Measurements from ENCODE around the gene UTP25.
"Not testable (repeated sequence)": the region's sequence is repeated elsewhere in the genome, so short reads cannot be mapped to it uniquely, and the experiment has no call there.

UTP25 gene, protein sequence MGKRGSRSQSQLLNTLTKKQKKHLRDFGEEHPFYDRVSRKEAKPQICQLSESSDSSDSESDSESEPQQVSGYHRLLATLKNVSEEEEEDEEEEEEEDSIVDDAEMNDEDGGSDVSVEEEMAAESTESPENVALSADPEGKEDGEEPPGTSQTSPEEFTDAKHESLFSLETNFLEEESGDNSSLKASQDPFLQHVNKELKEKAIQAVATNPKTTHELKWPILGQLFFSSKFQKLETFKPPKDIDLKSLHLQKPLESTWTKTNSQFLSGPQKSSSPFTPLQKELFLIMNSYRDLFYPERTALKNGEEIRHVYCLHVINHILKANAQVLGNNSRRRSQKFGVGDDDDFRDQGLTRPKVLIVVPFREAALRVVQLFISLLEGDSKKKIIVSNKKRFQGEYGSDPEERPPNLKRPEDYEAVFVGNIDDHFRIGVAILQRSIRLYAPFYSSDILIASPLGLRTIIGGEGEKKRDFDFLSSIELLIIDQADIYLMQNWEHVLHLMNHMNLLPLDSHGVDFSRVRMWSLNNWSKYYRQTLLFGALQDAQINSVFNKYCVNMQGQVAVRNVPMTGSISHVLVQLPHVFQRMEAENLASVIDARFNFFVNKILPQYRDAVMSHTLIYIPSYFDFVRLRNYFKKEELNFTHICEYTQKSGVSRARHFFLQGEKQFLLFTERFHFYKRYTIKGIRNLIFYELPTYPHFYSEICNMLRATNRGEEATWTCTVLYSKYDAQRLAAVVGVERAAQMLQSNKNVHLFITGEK

DNA sequence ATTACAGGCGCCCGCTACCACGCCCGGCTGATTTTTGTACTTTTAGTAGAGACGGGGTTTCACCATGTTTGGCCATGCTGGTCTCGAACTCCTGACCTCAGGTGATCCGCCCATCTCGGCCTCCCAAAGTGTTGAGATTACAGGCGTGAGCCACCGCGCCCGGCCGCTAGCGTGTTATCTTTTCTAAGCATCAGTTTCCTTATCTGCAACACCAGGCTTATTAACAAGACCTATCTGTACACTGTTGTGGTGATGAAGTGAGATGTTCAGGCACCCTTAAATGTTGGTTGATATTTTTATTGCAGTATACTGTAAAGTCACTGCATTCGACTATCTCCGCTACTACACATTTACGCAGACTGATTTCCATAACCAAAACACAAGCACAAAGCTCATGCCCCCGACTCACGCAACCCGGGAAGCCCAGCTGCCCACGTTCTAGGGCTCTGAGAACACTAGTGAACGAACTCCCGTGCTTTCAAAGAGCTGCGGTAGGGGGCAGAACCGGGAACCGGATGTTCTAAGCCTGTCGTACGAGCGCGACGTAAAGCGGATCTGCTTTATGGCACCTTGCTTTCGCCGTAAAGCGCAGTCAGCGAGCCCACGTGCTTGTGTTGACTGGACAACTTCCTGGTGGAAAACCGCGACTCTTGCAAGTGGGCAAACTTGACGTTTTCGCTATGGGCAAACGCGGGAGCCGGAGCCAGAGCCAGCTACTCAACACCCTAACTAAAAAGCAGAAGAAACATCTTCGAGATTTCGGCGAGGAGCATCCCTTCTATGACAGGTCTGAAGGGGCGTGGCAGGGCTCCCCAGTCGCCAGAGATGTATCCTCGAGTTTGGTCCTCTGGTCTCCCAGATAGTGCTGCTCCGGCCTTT is at the start of gene UTP25:
TSS of gene UTP25 (plus strand) at position 589 of the 879 bp plus-strand sequence. CDS start at position 681, 92 bp downstream.
- DNase-seq (ENCODE audit: low read depth), result peak; percentile 90

- no peak for DNase-seq (ENCODE audit: low read depth)
These were observed 49.7 kb upstream of the UTP25 start for GRCh38 chr1:209778102-209778501.

- DNase-seq (ENCODE audit: low read depth), result no peak
These were observed 47.5 kb upstream of the UTP25 start for GRCh38 chr1:209780268-209780667.

DNA sequence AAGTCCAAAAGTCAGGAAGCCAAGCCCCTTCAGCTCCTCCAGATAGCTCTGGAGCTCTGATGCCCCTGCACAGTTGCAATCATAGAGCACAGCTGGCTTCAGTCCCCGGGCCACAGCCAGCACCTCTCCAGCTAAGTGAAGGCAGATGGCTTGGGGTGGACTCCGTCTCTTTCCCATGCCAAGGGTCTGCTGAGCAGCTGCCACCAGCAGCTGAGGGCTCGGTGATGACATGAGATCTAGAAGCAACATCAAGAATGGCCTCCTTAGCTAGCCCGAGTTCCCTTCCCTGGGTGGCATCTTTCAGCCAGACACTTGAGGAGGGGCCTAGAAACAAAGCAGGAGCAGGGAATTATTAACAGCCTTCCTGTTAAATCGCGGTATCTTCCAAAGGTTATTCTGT is 44.4 kb upstream of the UTP25 start:
- DNase-seq (ENCODE audit: low read depth), result no peak

- peak; percentile 100 for DNase-seq (ENCODE audit: low read depth)
These were observed 43.3 kb upstream of the UTP25 start, which contains the start of gene C1orf74 for GRCh38 chr1:209784265-209785169. Gene C1orf74 (minus strand): TSS chr1:209784559. CDS start chr1:209783634, 925 bp downstream.

- DNase-seq (ENCODE audit: low read depth), result no peak
These were observed 42.2 kb upstream of the UTP25 start for GRCh38 chr1:209785592-209785991.

DNA sequence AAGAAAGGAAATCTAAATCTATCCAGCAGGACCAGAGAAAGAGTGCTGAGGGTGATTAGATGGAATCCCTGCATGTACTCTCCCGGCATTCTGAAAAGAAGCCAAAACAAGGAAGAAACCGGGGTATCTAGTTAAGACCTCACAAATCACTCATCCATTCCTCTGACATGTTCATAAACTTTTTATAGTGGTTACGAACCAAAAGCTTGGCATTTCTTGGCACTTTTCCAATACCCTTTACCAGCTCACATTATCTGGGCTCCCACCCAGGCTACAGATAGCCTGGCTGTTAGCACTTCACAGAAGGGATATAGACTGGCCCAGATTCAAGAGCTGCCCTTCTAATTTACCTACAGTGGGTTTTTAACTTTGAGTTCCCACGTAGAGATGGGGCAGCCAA is 41.6 kb upstream of the UTP25 start:
- no peak for DNase-seq (ENCODE audit: low read depth)

GRCh38 chr1:209787551-209787950 is 40.2 kb upstream of the UTP25 start:
- DNase-seq (ENCODE audit: low read depth), result no peak

GRCh38 chr1:209789245-209789644 is 38.5 kb upstream of the UTP25 start:
- DNase-seq (ENCODE audit: low read depth), result no peak

DNA sequence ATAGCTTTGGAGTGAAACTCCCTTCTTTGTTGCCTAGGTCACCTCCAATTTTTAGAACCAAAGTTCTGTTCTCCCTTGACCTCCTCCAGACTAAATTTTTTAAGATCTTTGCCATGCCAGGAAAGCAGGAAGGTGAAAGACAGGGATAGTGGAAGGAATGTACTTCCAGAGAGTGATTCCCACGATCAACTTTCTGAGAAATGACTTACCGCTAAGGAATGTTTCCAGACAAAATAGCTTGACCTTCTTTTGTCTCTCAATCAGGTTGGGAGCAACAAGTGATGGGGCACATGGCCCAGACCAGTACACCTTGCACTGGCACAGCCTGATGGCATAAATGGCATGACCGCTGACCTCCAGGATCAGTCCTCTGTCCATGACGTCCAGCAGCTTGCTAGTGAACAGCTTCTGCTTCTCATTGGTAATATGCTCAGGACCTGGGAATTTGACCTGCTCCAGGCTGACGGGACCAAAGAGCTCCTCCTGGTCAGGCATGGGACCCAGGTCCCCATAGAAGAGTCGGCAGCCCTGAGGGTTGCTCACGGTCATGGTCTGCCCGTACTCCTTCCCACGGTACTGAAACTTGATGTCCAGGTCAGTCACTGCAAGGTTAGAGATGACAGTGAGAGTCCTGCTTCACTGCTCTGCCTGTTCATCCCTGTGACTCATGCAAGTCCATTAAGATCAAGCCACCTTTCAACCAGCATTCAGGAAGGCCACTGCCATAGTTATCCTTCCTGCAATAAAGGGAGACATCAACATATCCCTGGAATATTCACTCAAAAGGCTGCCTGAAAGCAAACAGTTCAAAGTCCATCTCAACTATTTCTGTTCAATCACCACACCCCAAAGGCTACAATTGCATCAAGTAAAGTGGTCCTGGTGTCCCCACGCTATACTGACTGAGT is 37.2 kb upstream of the UTP25 start:
- DNase-seq (ENCODE audit: low read depth), result no peak

DNA sequence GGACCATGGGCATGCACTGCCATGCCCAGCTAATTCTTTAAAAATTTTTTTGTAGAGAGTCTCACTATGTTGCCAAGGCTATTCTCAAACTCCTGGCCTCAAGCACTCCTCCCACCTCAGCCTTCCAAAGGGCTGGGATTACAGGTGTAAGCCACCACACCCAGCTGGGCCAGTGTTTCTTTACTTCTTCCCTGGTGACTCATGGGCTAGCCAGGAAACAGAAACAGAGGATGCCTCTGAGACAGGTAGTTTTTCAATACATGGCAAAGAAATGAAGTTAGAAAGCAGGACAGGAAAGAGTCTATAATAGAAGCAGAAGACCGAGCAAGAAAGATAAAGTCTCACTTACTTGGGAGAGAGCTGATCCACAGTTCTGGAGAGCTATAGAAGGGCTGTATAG is 35.9 kb upstream of the UTP25 start:
- DNase-seq (ENCODE audit: low read depth), result no peak

GRCh38 chr1:209793711-209794110 is 34.1 kb upstream of the UTP25 start:
- not testable (repeated sequence) for DNase-seq (ENCODE audit: low read depth)

- DNase-seq (ENCODE audit: low read depth), result no peak
These were observed 29.7 kb upstream of the UTP25 start for GRCh38 chr1:209797978-209798639.

DNA sequence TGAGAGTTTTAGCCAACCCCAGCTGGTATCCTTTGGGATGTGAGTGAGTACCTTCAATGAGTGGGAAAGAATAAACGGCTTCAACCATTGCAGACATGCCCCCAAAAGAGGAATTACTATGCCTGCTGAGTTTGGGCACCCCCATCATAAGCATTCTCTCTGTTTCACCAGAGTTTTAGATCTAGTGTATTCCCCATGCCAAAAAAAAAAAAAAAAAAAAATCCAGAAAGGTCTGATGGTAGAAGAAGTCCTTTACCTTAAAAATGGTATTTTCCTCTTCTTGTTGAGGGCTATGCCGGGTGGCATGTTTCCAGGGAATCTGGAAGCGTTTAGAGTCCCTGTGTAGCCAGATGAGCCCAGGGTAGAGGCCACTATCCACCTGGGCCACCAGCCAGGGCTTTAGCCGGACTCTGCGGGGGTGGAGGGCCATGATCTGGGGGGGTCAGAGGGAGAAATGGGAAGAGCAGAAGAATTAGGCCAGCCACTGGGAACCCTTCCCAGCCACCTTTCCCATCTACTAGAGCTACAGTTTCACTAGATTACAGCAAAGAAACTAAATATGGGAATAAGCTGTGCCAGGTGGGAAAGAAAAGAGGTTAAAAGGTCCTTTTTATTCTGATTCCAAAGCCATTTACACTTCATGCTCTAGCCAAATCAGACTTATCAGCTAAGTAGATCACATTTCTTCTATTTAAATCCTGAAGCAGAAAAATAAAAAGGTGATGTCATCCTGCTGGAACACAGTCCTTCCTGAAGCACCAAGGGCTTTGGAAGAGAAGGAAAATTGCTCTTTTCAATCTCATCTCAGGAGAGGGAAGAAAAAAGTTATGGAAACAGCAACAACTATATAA is 26.6 kb upstream of the UTP25 start:
- DNase-seq (ENCODE audit: low read depth), result no peak

DNA sequence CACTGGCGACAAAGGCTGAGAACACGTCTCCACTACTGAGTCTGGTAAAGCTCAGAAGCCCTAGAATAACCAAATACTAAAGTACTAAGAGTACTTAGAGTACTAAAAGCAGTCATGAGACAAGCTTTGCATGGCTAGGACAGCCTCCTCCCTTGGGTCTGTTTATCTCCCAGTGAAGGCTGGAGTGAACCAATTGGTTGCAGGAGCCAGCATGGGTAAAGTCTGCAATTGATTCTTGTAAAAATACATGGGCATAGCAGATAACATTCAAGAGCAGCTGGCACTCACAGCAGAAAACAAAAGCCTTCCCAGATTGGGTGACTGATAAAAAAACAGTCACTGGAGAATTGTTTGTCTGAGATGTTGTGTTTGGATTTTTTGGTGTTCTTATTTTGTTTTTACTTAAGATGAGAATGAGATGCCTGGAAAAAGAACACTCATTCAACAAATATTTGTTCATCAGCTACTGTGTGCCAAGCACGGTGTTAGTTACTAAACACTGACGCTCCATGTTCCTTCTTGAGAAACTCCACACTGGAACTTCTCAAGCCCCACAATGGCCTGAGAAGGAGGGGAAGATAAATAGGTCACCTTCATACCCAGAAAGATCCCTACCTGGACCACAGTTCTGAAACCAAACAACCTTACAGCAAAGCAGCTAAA is 25.5 kb upstream of the UTP25 start:
- no peak for DNase-seq (ENCODE audit: low read depth)

GRCh38 chr1:209802780-209803152 is 25.0 kb upstream of the UTP25 start:
- no peak for DNase-seq (ENCODE audit: low read depth)

DNA sequence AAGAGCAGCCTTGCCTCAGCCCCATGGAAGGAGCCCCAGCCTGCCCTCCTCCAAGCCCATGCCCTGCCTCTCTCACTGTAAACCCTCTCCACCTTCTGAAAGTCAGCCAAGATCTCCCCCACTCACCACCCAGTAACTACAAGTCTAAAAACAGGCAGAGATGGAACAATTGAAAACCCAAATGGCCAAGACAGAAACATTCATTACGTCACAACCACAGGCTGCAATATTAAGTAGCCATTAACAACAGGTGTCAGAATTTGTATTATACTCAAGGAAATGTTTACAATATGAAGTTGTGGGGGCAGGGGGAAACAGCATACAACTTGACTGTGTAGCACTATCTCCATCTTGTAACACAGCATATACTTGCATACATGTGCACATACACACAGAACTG is 24.2 kb upstream of the UTP25 start:
- DNase-seq (ENCODE audit: low read depth), result no peak

DNA sequence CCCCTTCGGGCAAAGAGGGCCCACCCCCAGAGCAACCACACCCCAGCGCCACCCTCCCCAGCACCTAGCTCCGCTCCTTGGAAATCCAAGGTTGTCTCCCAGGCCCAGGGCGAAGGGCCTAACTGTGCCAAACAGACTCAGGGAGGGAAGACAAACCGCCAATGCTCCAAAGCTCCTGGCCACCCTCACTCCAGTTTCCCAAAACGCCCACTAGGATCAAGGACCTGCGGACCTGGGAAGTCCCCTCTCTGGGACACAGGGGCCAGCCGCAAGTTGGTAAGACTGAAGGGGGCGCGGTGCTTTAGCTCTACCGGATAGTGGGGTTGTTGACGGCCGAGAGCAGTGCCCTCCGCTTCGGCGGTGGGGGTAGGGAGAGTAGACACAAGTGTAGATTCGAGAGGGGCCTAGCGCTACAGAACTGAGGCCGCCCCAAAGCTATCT is 22.4 kb upstream of the UTP25 start:
- no peak for DNase-seq (ENCODE audit: low read depth)

All from activated gamma-delta T cell treated with anti-CD3 and anti-CD28 coated beads, Interleukin-2, amount 50 U/mL, for 16 hours (primary cell).